H9 (cell line): ENCODE results near the gene SMARCA2. TPM values are rescaled to one million over a fixed set of nuclear protein-coding genes. Genes with fewer than 3 reads are reported as not detected.

Source experiments
- DNase-seq: peaks from one replicate; pipeline ENCODE4 v3.0.0-alpha.2; 2017
- H2AFZ ChIP-seq: one replicate; pipeline ENCODE4 v1.6.1; 2013; ENCODE audit warnings: mild to moderate bottlenecking, low read length, control low read depth, moderate library complexity
- H2AK5ac ChIP-seq: 2 replicates; pipeline ENCODE4 v1.6.1; 2013; ENCODE audit warnings: low read length, control low read depth, mixed read lengths; ENCODE audit not compliant: insufficient read length
- H2BK120ac ChIP-seq: one replicate; pipeline ENCODE4 v1.6.1; 2013; ENCODE audit warnings: low read depth, mild to moderate bottlenecking, low read length, control low read depth, inconsistent platforms; ENCODE audit not compliant: poor library complexity, severe bottlenecking
- H2BK12ac ChIP-seq: 2 replicates; pipeline ENCODE4 v1.6.1; 2013; ENCODE audit warnings: low read length, control low read depth, mixed read lengths, low read depth; ENCODE audit not compliant: insufficient read length
- H2BK15ac ChIP-seq: 2 replicates; pipeline ENCODE4 v1.6.1; 2013; ENCODE audit warnings: low read depth, low read length, control low read depth
- H2BK20ac ChIP-seq: one replicate; pipeline ENCODE4 v1.6.1; 2013; ENCODE audit warnings: low read depth, mild to moderate bottlenecking, low read length, control low read depth, inconsistent platforms; ENCODE audit not compliant: poor library complexity, severe bottlenecking
- H2BK5ac ChIP-seq: 2 replicates; pipeline ENCODE4 v1.6.1; 2013; ENCODE audit warnings: low read length, control low read depth, mixed read lengths; ENCODE audit not compliant: insufficient read length
- H3K14ac ChIP-seq: 2 replicates; pipeline ENCODE4 v1.6.1; 2013; ENCODE audit warnings: low read length, control low read depth; ENCODE audit not compliant: insufficient read depth
- H3K18ac ChIP-seq: 2 replicates; pipeline ENCODE4 v1.6.1; 2013; ENCODE audit warnings: low read depth, mild to moderate bottlenecking, mixed read lengths, low read length, control low read depth; ENCODE audit not compliant: insufficient read length
- H3K23ac ChIP-seq: 2 replicates; pipeline ENCODE4 v1.6.1; 2013; ENCODE audit warnings: low read length, control low read depth, mixed read lengths, low read depth; ENCODE audit not compliant: insufficient read length
- H3K23me2 ChIP-seq: 2 replicates; pipeline ENCODE4 v1.6.1; 2013; ENCODE audit warnings: low read depth, mild to moderate bottlenecking, mixed read lengths, low read length, control low read depth; ENCODE audit not compliant: insufficient read length, poor library complexity, severe bottlenecking
- H3K27ac ChIP-seq: 2 replicates; pipeline ENCODE4 v1.5.1; 2013; ENCODE audit warnings: low read length, control low read depth, mixed read lengths, low read depth; ENCODE audit not compliant: insufficient read length
- H3K27me3 ChIP-seq: 2 replicates; pipeline ENCODE4 v1.6.1; 2013; ENCODE audit warnings: low read length, control low read depth, inconsistent platforms; ENCODE audit not compliant: insufficient read depth
- H3K4ac ChIP-seq: 2 replicates; pipeline ENCODE4 v1.6.1; 2013; ENCODE audit warnings: low read depth, mild to moderate bottlenecking, control low read depth, inconsistent platforms, low read length, moderate library complexity
- H3K4me1 ChIP-seq: 2 replicates; pipeline ENCODE4 v1.6.1; 2013; ENCODE audit warnings: low read length, control low read depth, inconsistent platforms; ENCODE audit not compliant: insufficient read depth
- H3K4me2 ChIP-seq: 2 replicates; pipeline ENCODE4 v1.6.1; 2013; ENCODE audit warnings: low read length, control low read depth, mixed read lengths; ENCODE audit not compliant: insufficient read length, insufficient read depth
- H3K56ac ChIP-seq: 2 replicates; pipeline ENCODE4 v1.6.1; 2013; ENCODE audit warnings: low read depth, mild to moderate bottlenecking, mixed read lengths, low read length, control low read depth; ENCODE audit not compliant: insufficient read length
- H3K79me1 ChIP-seq: 2 replicates; pipeline ENCODE4 v1.6.1; 2013; ENCODE audit warnings: low read depth, mild to moderate bottlenecking, moderate library complexity, low read length, control low read depth, inconsistent platforms; ENCODE audit not compliant: insufficient read depth, poor library complexity, severe bottlenecking
- H3K79me2 ChIP-seq: 2 replicates; pipeline ENCODE4 v1.6.1; 2013; ENCODE audit warnings: low read length, control low read depth, inconsistent platforms; ENCODE audit not compliant: insufficient read depth
- H3K9ac ChIP-seq: 2 replicates; pipeline ENCODE4 v1.6.1; 2013; ENCODE audit warnings: low read length, control low read depth, mixed read lengths; ENCODE audit not compliant: insufficient read length; ENCODE audit errors: extremely low read depth
- H3K9me3 ChIP-seq: one replicate; pipeline ENCODE4 v1.6.1; 2013; ENCODE audit warnings: low read depth, low read length, inconsistent platforms; ENCODE audit not compliant: control insufficient read depth
- H3T11ph ChIP-seq: one replicate; pipeline ENCODE4 v1.6.1; 2013; ENCODE audit warnings: mild to moderate bottlenecking, low read length, control low read depth, inconsistent platforms
- H4K20me1 ChIP-seq: one replicate; pipeline ENCODE4 v1.6.1; 2013; ENCODE audit not compliant: control insufficient read depth, insufficient read length, insufficient read depth
- H4K5ac ChIP-seq: 2 replicates; pipeline ENCODE4 v1.6.1; 2013; ENCODE audit warnings: low read depth, mild to moderate bottlenecking, mixed read lengths, low read length, control low read depth; ENCODE audit not compliant: insufficient read length
- H4K8ac ChIP-seq: replicated peaks from 2 replicates; pipeline ENCODE4 v1.6.1; 2013; ENCODE audit warnings: low read length, control low read depth, mixed read lengths, low read depth; ENCODE audit not compliant: insufficient read length
- H4K91ac ChIP-seq: 2 replicates; pipeline ENCODE4 v1.6.1; 2013; ENCODE audit warnings: low read depth, mild to moderate bottlenecking, moderate library complexity, mixed read lengths, low read length, control low read depth; ENCODE audit not compliant: insufficient read length
- H3K27ac Mint-ChIP-seq, 3 experiments: 2 replicates in 2 of 3; 3 replicates in 1 of 3; pipeline ENCODE4 v1.8.0; 2020 to 2021; ENCODE audit warnings: mixed read lengths in 3 of 3, mild to moderate bottlenecking in 1 of 3, moderate library complexity in 1 of 3
- H3K27me3 Mint-ChIP-seq: 2 replicates; pipeline ENCODE4 v1.8.0; 2021; ENCODE audit warnings: low read depth, mild to moderate bottlenecking, moderate library complexity, mixed read lengths
- H3K36me3 Mint-ChIP-seq, 3 experiments: 2 replicates in 2 of 3; 3 replicates in 1 of 3; pipeline ENCODE4 v1.8.0; 2020 to 2021; ENCODE audit warnings: low read depth in 3 of 3, mixed read lengths in 3 of 3; ENCODE audit not compliant: insufficient read depth in 1 of 3
- H3K4me1 Mint-ChIP-seq, 2 experiments: 2 replicates each; pipeline ENCODE4 v1.8.0; 2020; ENCODE audit warnings: mixed read lengths in 2 of 2
- H3K4me3 Mint-ChIP-seq, 2 experiments: 2 replicates in 1 of 2; 3 replicates in 1 of 2; pipeline ENCODE4 v1.8.0; 2020 to 2021; ENCODE audit warnings: mild to moderate bottlenecking in 2 of 2, mixed read lengths in 2 of 2, moderate library complexity in 1 of 2
- H3K9me3 Mint-ChIP-seq, 2 experiments: 2 replicates in 1 of 2; 3 replicates in 1 of 2; pipeline ENCODE4 v1.8.0; 2020; ENCODE audit warnings: mild to moderate bottlenecking in 2 of 2, mixed read lengths in 2 of 2, moderate library complexity in 1 of 2
- CTCF ChIP-seq: fragments of 200-600 bp; sonication (generic); conservative IDR thresholded peaks from 3 replicates; pipeline ENCODE4 v1.8.0; 2021; ENCODE audit warnings: antibody characterized with exemption, mild to moderate bottlenecking
- WGBS: extraction: QIAGEN DNeasy Blood & Tissue Kit; methylation state at CpG from one replicate; pipeline ENCODE4 v1.1.7; 2013; ENCODE audit warnings: missing lambda C conversion rate, low lambda C conversion rate, mixed read lengths; ENCODE audit not compliant: insufficient read length; ENCODE audit errors: extremely low coverage; 5-methylcytosine and 5-hydroxymethylcytosine counted together
- total RNA-seq: library from RNA; stranded (reverse); gene quantifications from 2 replicates; pipeline ENCODE4 v1.2.1, GENCODE V29; 2021

Gene SMARCA2
- total RNA-seq, 1 experiment from 2014 or later: 15.3 TPM

- Histone ChIP-seq H3K9me3 (no peaks in the 10 kb centered on the region), H3K9ac (no peak overlapping the region), H3K4me2 (no peak overlapping the region), H2BK5ac (no peak overlapping the region), H2BK20ac (no peak overlapping the region), H2BK12ac (no peak overlapping the region), H3K23me2 (no peaks in the 10 kb centered on the region), H2BK120ac (no peak overlapping the region), H3K23ac (no peak overlapping the region), H3K56ac (no peak overlapping the region), H3K27me3 (no peaks in the 10 kb centered on the region), H3K27ac (no peak overlapping the region), H3K79me2 (no peaks in the 10 kb centered on the region), H3K4ac (no peak overlapping the region), H3T11ph (no peak overlapping the region), H3K14ac (no peak overlapping the region), H2AFZ (no peak overlapping the region), H4K8ac (no peak overlapping the region), H4K20me1 (no peaks in the 10 kb centered on the region), H2AK5ac (no peak overlapping the region), H4K91ac (no peak overlapping the region), H3K4me1 (no peaks in the 10 kb centered on the region), H4K5ac (no peak overlapping the region), H3K79me1 (no peaks in the 10 kb centered on the region), H2BK15ac (no peak overlapping the region), H3K18ac (no peak overlapping the region)
- no peaks in the 10 kb centered on the region for H3K9me3 Mint-ChIP-seq
- H3K27me3 Mint-ChIP-seq: no peaks in the 10 kb centered on the region
- no peaks in the 10 kb centered on the region for H3K36me3 Mint-ChIP-seq
- H3K4me1 Mint-ChIP-seq: no peaks in the 10 kb centered on the region
- no peak for TF ChIP-seq CTCF
- WGBS: no CpG with 5 or more reads among the region's 6 CpGs
- no peak overlapping the region for H3K27ac Mint-ChIP-seq
- no peak for DNase-seq
- H3K4me3 Mint-ChIP-seq: no peak overlapping the region
Observed at GRCh38 chr9:2085716-2086115, 70.6 kb downstream of the SMARCA2 start.
